Osteocyte (in vitro differentiated cells): Measurements from ENCODE around the gene ACSS3. TPM values are rescaled to one million over a fixed set of nuclear protein-coding genes. Genes with fewer than 3 reads are reported as not detected.

Experiments
- DNase-seq: peaks from one replicate; pipeline ENCODE4 v3.0.0; 2021; ENCODE audit warnings: mixed read lengths; ENCODE audit not compliant: unreplicated experiment; ENCODE audit errors: extremely low spot score
- H3K27ac Mint-ChIP-seq: one replicate; pipeline ENCODE4 v1.8.0; 2021; ENCODE audit warnings: mild to moderate bottlenecking, mixed read lengths; ENCODE audit not compliant: unreplicated experiment
- H3K27me3 Mint-ChIP-seq: one replicate; pipeline ENCODE4 v1.8.0; 2021; ENCODE audit warnings: mixed read lengths; ENCODE audit not compliant: unreplicated experiment
- H3K36me3 Mint-ChIP-seq: one replicate; pipeline ENCODE4 v1.8.0; 2021; ENCODE audit warnings: mixed read lengths; ENCODE audit not compliant: unreplicated experiment
- H3K4me1 Mint-ChIP-seq: one replicate; pipeline ENCODE4 v1.8.0; 2021; ENCODE audit warnings: mixed read lengths; ENCODE audit not compliant: unreplicated experiment
- H3K4me3 Mint-ChIP-seq: one replicate; pipeline ENCODE4 v1.8.0; 2021; ENCODE audit warnings: mild to moderate bottlenecking, moderate library complexity, mixed read lengths; ENCODE audit not compliant: unreplicated experiment
- H3K9me3 Mint-ChIP-seq: one replicate; pipeline ENCODE4 v1.8.0; 2021; ENCODE audit warnings: mixed read lengths; ENCODE audit not compliant: unreplicated experiment
- total RNA-seq: library from RNA; stranded (reverse); gene quantifications from 2 replicates; pipeline ENCODE4 v1.2.1, GENCODE V29; 2021
- TF ChIP-seq, protein P1 (sequence below): fragments of 200-600 bp; sonication (generic); IDR thresholded peaks from 2 replicates; pipeline ENCODE4 v1.5.0; 2021; ENCODE audit warnings: antibody characterized with exemption, mild to moderate bottlenecking, moderate library complexity

ACSS3 gene
- total RNA-seq, 1 donor from 2014 or later: 5.6 TPM

DNA sequence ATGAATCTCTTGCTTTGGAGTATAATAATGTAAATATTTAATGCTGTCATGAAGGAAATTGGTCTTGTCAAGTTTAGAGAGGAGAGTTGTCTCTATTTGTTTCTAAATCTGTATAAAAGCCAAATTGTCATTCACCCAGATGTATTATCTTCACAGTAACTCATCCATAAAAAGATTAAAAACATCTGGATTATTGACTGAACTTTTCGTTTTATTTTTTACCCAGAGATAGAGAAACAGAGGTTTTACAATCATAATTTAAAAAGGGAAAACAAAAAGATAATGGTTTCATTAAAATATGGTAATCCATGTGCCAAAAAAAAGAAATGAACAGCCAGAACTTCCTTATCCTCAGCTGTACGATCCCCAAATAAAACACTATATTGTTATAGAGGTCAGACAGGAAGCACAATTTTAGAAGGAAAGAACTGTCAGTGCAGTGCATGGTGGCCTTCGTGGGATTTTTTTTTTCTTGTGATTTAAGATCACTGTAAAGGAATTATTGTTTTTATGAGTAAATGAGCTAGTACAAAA is 125.9 kb downstream of the ACSS3 start:
- no peaks in the 10 kb centered on the region for H3K9me3 Mint-ChIP-seq
- H3K36me3 Mint-ChIP-seq: no peaks in the 10 kb centered on the region
- H3K4me3 Mint-ChIP-seq: no peak overlapping the region
- DNase-seq: no peak
- H3K4me1 Mint-ChIP-seq: peaks cover 8% of the 10 kb centered on the region
- no peak overlapping the region for H3K27ac Mint-ChIP-seq
- no peaks in the 10 kb centered on the region for H3K27me3 Mint-ChIP-seq
- TF ChIP-seq, protein P1, sequence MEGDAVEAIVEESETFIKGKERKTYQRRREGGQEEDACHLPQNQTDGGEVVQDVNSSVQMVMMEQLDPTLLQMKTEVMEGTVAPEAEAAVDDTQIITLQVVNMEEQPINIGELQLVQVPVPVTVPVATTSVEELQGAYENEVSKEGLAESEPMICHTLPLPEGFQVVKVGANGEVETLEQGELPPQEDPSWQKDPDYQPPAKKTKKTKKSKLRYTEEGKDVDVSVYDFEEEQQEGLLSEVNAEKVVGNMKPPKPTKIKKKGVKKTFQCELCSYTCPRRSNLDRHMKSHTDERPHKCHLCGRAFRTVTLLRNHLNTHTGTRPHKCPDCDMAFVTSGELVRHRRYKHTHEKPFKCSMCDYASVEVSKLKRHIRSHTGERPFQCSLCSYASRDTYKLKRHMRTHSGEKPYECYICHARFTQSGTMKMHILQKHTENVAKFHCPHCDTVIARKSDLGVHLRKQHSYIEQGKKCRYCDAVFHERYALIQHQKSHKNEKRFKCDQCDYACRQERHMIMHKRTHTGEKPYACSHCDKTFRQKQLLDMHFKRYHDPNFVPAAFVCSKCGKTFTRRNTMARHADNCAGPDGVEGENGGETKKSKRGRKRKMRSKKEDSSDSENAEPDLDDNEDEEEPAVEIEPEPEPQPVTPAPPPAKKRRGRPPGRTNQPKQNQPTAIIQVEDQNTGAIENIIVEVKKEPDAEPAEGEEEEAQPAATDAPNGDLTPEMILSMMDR: no peak

DNA sequence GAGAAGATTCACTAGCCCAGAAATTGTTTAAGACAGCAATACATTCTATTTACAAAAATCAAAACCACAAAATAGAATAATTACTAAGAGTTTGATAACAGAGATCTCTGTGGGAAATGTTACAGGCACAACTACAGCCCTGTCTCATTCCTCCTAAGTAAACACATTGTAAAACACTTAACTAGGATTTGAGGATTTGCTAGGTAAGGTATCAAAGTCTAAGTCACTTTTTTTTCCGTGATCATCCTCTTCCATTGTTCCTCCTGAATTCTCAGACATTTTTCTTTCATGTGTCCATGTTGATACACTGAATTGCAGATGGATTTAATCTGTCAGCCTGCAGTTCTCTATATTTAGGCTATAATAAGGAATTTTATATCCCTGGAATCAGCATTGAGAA is 127.5 kb downstream of the ACSS3 start:
- Mint-ChIP-seq H3K4me3 (no peak overlapping the region), H3K9me3 (no peaks in the 10 kb centered on the region), H3K27me3 (no peaks in the 10 kb centered on the region), H3K36me3 (no peaks in the 10 kb centered on the region), H3K4me1 (peaks cover 19% of the 10 kb centered on the region), H3K27ac (no peak overlapping the region)
- no peak for DNase-seq
- TF ChIP-seq, protein P1: no peak

DNA sequence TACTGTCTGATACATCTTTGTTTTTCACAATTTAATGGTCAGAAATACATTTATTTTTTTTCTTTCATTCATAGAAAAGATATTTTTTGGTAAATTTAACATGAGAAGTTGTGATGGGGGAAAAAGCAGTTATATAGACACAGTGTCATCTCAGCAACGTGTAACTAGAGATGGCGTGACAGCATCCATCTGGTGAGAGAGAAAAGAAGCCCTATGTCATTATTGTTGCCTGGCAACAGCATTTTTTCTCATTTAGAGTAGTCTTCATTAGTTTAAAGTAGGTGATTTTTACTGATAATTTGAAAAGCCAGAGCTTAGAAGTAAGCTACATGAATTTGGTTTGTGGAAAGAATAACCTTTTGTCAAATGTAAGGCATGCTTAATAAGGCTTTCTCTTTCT is 128.6 kb downstream of the ACSS3 start:
- TF ChIP-seq, protein P1: no peak
- Mint-ChIP-seq H3K4me3 (no peak overlapping the region), H3K4me1 (peaks cover 19% of the 10 kb centered on the region), H3K27ac (no peak overlapping the region), H3K36me3 (no peaks in the 10 kb centered on the region), H3K27me3 (no peaks in the 10 kb centered on the region), H3K9me3 (no peaks in the 10 kb centered on the region)
- no peak for DNase-seq

DNA sequence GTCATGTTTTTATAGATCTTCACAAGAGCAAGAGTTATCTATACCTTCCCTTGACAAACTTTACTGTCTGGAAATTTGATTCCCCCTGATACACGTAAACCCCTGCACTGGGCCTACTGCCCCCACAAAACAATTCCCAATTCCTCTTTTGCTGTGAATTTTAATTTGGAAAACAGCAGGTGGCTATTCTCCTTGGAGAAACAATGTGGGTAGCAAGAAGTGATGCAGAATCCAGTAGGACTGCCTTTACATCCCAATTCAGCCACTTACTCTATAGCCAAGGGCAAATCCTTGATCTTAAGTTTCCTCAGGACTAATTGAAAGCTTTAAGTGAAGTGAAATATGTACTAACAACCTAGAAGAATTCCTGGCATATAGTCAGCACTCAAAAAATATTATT is 129.3 kb downstream of the ACSS3 start:
- no peak for DNase-seq
- TF ChIP-seq, protein P1: no peak
- Mint-ChIP-seq H3K4me3 (no peak overlapping the region), H3K36me3 (no peaks in the 10 kb centered on the region), H3K4me1 (peaks cover 19% of the 10 kb centered on the region), H3K27me3 (no peaks in the 10 kb centered on the region), H3K9me3 (no peaks in the 10 kb centered on the region), H3K27ac (no peak overlapping the region)

DNA sequence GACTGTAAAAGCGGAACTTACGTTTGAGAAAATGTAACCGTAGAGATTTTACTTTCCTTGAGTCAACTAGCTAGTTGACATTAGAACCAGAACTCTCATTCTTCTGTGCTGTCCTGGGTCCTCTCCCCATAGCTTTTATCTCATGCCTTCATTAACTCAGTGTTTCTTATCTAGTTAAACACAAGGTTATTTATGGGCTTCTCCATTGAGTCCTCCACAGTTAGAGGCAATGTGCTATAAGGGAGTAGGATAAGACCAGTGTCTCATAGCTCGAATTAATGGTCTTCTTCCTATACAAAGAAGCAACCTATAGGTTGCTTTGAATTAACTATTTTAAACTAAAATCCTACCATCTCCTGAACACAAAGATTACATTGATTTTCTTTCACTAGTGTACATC is 129.8 kb downstream of the ACSS3 start:
- Mint-ChIP-seq H3K36me3 (no peaks in the 10 kb centered on the region), H3K27me3 (no peaks in the 10 kb centered on the region), H3K4me3 (no peak overlapping the region), H3K4me1 (peaks cover 19% of the 10 kb centered on the region), H3K9me3 (no peaks in the 10 kb centered on the region), H3K27ac (no peak overlapping the region)
- TF ChIP-seq, protein P1: no peak
- no peak for DNase-seq
